K562 (cell line): ENCODE measurements around the gene NEK2. TPM values are rescaled to one million over a fixed set of nuclear protein-coding genes. Genes with fewer than 3 reads are reported as not detected.

Experiments
- CAMTA2 ChIP-seq: fragments of 250-450 bp; sonication (Bioruptor Pico); conservative IDR thresholded peaks from 2 replicates; pipeline ENCODE4 v1.5.1; 2022
- FOSL1 ChIP-seq: fragments of 200-800 bp; sonication (Bioruptor generic); conservative IDR thresholded peaks from 2 replicates; pipeline ENCODE4 v1.6.1; 2016; ENCODE audit warnings: missing genetic modification characterization, missing compliant biosample characterization
- FOXA1 ChIP-seq: fragments of 450-650 bp; IDR thresholded peaks from 2 replicates; pipeline ENCODE4 v1.6.1; 2016; ENCODE audit warnings: mild to moderate bottlenecking, borderline replicate concordance
- KDM1A ChIP-seq, 2 experiments: fragments of 450-650 bp; IDR thresholded peaks; 2 replicates each; pipeline ENCODE4 v1.6.1; 2016; ENCODE audit warnings: mild to moderate bottlenecking in 2 of 2
- MAFF ChIP-seq: IDR thresholded peaks from 2 replicates; pipeline ENCODE4 v1.6.1; 2012; ENCODE audit warnings: low read length, improper control_type of control experiment
- MEIS2 ChIP-seq: fragments of 450-650 bp; IDR thresholded peaks from 2 replicates; pipeline ENCODE4 v1.6.1; 2014; ENCODE audit warnings: mild to moderate bottlenecking; ENCODE audit not compliant: partially characterized antibody
- POLR3A ChIP-seq: IDR thresholded peaks from 2 replicates; pipeline ENCODE4 v1.6.1; 2011; ENCODE audit warnings: borderline replicate concordance, mild to moderate bottlenecking, moderate library complexity; ENCODE audit not compliant: insufficient read length, insufficient read depth; ENCODE audit errors: extremely low read depth
- ZFP36 ChIP-seq: fragments of 150-350 bp; IDR thresholded peaks from 2 replicates; pipeline ENCODE4 v1.6.1; 2018; ENCODE audit warnings: low read length, low read depth; ENCODE audit not compliant: partially characterized antibody
- ZNF263 ChIP-seq: sonication (generic); formaldehyde crosslinking; IDR thresholded peaks from 2 replicates; pipeline ENCODE4 v1.8.0; 2022; ENCODE audit warnings: mild to moderate bottlenecking, missing genetic modification reagents, borderline replicate concordance
- polyA plus RNA-seq, 8 experiments: library from polyadenylated mRNA; depleted of rRNA in 4 of 8; stranded (reverse) in 5 of 8; unstranded in 3 of 8; fragments of >200 nt; fragmentation: Nextera tagmentation in 2 of 8; fragmentation: Illumina TruSeq in 1 of 8; extraction: Ambion mirVana in 2 of 8; extraction: Trizol in 1 of 8; gene quantifications; 2 replicates each; pipeline versions ENCODE4 v1.2.1 to v1.2.3, GENCODE V29; 2011 to 2014; ENCODE audit warnings: inconsistent platforms in 1 of 8, missing spikeins in 1 of 8
- total RNA-seq, 7 experiments: library from RNA; depleted of rRNA in 6 of 7; stranded (reverse); fragments of >200 nt in 6 of 7; fragmentation: Illumina TruSeq in 2 of 7; extraction: Trizol in 2 of 7; gene quantifications; 2 replicates each; pipeline versions ENCODE4 v1.2.1 to v1.2.3, GENCODE V29; 2011 to 2021; ENCODE audit warnings: low replicate concordance in 1 of 7
- TF ChIP-seq, protein P1 (sequence below), 2 experiments: IDR thresholded peaks in 1 of 2; conservative IDR thresholded peaks in 1 of 2; 2 replicates each; pipeline ENCODE4 v1.6.1; 2016; ENCODE audit warnings: low read depth in 2 of 2, mild to moderate bottlenecking in 1 of 2, missing compliant biosample characterization in 1 of 2, missing genetic modification characterization in 1 of 2, moderate library complexity in 1 of 2
- TF ChIP-seq, protein P2 (sequence below): sonication (generic); IDR thresholded peaks from 2 replicates; pipeline ENCODE4 v1.6.1; 2016
- TF ChIP-seq, protein P3 (sequence below): fragments of 450-650 bp; IDR thresholded peaks from 2 replicates; pipeline ENCODE4 v1.6.1; 2016

The NEK2 gene
- total and polyA plus RNA-seq, 9 of the 15 experiments (the other 6 are each of a cell fraction or from before 2014, with no cell fraction given) = 30.0 to 74.7 (median 66.4) TPM

DNA sequence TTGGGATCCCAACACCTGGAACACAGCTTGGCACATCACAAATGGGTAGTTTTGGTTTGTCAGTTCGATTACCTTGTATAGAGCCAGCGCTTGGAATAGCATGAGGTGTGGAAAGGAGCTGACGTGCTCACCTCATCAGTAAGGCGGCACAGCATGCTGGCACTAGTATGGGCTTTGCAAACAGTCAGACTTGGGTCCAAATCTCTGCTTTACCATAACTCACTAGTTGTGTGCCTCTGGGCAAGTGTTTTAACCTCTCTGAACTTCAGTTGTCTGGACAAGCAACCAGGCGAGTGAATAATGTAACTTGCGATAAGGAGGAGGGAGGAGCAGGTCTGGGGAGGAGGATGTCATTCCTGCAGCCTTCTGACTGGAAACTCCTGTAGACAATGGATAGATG lies 26.3 kb upstream of the NEK2 start (continued):
- TF ChIP-seq, protein P1, sequence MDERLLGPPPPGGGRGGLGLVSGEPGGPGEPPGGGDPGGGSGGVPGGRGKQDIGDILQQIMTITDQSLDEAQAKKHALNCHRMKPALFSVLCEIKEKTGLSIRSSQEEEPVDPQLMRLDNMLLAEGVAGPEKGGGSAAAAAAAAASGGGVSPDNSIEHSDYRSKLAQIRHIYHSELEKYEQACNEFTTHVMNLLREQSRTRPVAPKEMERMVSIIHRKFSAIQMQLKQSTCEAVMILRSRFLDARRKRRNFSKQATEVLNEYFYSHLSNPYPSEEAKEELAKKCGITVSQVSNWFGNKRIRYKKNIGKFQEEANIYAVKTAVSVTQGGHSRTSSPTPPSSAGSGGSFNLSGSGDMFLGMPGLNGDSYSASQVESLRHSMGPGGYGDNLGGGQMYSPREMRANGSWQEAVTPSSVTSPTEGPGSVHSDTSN (CRISPR knock-in tag; IDR thresholded peaks at IDR 0.05; ENCODE audit: low read depth) = no peak
- TF ChIP-seq, protein P1 (tag; conservative IDR thresholded peaks at IDR 0.05; ENCODE audit: low read depth) = peak; percentile 74
- TF ChIP-seq, protein P2, sequence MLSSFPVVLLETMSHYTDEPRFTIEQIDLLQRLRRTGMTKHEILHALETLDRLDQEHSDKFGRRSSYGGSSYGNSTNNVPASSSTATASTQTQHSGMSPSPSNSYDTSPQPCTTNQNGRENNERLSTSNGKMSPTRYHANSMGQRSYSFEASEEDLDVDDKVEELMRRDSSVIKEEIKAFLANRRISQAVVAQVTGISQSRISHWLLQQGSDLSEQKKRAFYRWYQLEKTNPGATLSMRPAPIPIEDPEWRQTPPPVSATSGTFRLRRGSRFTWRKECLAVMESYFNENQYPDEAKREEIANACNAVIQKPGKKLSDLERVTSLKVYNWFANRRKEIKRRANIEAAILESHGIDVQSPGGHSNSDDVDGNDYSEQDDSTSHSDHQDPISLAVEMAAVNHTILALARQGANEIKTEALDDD = peak; percentile 89
- peak; percentile 86 for TF ChIP-seq MEIS2
- TF ChIP-seq FOSL1 (tag) = no peak
- TF ChIP-seq CAMTA2 = no peak
- peak; percentile 54 for TF ChIP-seq ZFP36
- no peak for TF ChIP-seq MAFF
- peak; percentile 29 to 38; a peak in 2 of 4 replicates for TF ChIP-seq KDM1A (IDR thresholded peaks at IDR 0.05)
- TF ChIP-seq ZNF263 (CRISPR knock-in tag) = peak; percentile 93
- TF ChIP-seq, protein P3, sequence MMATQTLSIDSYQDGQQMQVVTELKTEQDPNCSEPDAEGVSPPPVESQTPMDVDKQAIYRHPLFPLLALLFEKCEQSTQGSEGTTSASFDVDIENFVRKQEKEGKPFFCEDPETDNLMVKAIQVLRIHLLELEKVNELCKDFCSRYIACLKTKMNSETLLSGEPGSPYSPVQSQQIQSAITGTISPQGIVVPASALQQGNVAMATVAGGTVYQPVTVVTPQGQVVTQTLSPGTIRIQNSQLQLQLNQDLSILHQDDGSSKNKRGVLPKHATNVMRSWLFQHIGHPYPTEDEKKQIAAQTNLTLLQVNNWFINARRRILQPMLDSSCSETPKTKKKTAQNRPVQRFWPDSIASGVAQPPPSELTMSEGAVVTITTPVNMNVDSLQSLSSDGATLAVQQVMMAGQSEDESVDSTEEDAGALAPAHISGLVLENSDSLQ = peak; percentile 46
- TF ChIP-seq POLR3A = no peak
- no peak for TF ChIP-seq FOXA1
